Measurements from ENCODE around the gene THEMIS2. TPM values are rescaled to one million over a fixed set of nuclear protein-coding genes. Genes with fewer than 3 reads are reported as not detected.
"Not testable (repeated sequence)": the region's sequence is repeated elsewhere in the genome, so short reads cannot be mapped to it uniquely, and the experiment has no call there.

Gene THEMIS2
- polyA plus RNA-seq, 1 donor, result 2.3 TPM

GRCh38 chr1:27862671-27863537 is 9.4 kb upstream of the THEMIS2 start:
- DNase-seq, result peak; percentile 71

DNA sequence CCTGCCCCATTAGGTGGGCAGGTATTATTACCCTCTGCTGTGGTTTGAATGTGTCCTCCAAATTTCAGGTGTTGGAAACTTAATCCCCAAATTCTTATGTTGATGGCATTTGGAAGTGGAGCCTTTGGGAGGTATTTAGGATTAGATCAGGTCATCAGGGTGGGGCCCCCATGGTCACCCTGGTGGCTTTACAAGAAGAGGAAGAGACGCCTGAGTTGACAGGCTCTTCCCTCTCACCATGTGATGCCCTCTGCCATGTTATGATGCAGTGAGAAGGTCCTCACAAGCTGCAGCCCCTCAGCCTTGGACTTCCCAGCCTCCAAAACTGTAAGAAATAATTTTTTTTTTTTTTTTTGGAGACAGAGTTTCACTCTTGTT is 8.8 kb upstream of the THEMIS2 start:
- no peak for DNase-seq

DNA sequence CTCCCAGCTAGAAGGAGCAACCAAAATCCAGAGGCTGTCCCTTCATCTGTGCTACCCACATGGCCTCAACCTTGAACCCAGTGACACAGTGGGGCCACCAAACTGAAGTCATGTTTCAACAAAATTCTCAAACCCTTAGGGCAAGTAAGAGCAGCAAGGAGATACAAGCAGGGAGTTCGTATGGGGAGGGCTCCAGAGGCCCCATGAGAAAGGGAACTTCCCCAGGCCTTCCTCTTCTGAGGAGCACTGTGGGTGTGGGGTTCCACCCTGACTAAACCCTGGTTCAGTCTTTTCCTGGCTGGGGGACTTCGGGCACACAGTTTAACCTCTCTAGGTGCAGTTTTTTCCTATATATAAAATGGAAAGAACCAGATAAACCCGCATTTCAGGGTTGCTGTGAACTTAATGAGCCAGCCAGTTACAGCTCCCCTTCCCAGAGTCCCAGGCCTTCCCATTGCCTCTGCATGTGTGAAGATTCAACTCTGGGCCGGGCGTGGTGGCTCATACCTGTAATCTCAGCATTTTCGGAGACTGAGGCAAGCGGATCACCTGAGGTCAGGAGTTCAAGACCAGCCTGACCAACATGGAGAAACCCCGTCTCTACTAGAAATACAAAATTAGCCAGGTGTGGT is 8.0 kb upstream of the THEMIS2 start:
- no peak for DNase-seq

GRCh38 chr1:27865821-27866220 is 6.5 kb upstream of the THEMIS2 start:
- no peak for DNase-seq

- DNase-seq, result no peak
Measured at GRCh38 chr1:27868556-27868931, 3.8 kb upstream of the THEMIS2 start.

- DNase-seq, result no peak
Measured at GRCh38 chr1:27868932-27869718, 3.2 kb upstream of the THEMIS2 start.

- DNase-seq, result no peak
Measured at GRCh38 chr1:27869719-27870085, 2.6 kb upstream of the THEMIS2 start.

GRCh38 chr1:27871076-27871475 is 1.3 kb upstream of the THEMIS2 start:
- not testable (repeated sequence) for DNase-seq

- DNase-seq, result no peak
Measured at GRCh38 chr1:27872802-27873551, 633 bp downstream of the THEMIS2 start.

DNA sequence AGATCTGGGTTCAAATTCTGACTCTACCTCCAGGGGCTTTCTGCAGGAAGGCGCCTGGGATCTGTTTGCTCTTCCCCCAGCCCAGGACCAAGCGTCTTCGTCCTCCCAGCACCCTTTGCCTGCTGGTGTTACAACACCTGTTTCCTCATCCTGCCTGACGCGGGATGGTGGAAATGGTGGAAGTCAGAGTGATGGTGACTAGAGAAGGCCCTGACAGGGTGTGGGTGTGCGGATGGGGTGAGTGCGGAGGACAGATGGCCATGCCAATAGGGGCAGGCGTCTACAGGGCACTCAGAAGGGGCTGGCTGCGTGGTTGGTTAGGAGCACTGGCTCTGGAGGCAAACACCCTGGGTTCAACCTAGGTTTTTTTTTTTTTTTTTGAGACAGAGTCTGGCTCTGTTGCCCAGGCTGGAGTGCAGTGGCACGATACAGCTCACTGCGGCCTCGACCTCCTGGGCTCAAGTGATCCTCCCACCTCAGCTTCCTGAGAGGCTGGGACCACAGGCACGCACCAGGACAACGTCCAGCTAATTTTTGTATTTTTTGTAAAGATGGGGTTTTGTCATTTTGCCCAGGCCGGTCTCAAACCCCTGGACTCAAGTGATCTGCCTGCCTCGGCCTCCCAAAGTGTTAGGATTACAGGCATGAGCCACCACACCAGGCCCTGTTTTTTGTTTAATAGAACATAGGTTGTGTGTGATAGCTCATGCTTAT is 1.5 kb downstream of the THEMIS2 start:
- DNase-seq, result no peak

GRCh38 chr1:27876341-27877114 is 4.2 kb downstream of the THEMIS2 start:
- DNase-seq, result no peak

DNA sequence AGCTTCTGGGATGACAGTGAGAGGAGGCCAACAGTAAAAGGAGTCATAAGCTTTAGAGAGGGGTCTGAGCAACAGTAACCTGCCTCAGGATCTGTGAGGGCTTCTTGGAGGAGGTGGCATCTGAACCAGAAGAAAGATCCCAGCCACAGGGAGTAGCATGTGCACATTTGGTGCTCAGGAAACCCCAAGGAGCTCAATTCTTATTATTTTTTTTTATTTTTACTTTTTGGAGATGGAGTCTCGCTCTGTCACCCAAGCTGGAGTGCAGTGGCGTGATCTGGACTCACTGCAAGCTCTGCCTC is 4.7 kb downstream of the THEMIS2 start:
- DNase-seq, result no peak

DNA sequence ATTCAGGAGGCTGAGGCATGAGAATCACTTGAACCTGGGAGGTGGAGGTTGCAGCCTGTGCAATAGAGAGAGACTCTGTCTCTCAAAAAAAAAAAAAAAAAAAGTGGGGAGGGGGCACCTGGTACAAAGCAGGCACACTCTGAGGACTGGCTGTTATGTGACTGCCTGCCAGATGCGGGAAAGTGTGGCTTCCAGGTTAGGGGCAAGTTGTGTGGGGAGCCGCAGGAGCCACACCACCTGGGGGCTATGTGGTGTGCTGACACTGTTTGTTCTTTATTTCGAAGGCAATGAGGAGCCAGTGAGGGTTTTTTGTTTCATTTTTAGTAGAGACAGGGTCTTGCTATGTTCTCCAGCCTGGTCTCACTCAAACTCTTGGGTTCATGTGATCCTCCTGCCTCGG is 5.7 kb downstream of the THEMIS2 start:
- no peak for DNase-seq

- no peak for DNase-seq
Measured at GRCh38 chr1:27878787-27879335, 6.5 kb downstream of the THEMIS2 start.

GRCh38 chr1:27879374-27880082 is 7.2 kb downstream of the THEMIS2 start:
- DNase-seq, result no peak

DNA sequence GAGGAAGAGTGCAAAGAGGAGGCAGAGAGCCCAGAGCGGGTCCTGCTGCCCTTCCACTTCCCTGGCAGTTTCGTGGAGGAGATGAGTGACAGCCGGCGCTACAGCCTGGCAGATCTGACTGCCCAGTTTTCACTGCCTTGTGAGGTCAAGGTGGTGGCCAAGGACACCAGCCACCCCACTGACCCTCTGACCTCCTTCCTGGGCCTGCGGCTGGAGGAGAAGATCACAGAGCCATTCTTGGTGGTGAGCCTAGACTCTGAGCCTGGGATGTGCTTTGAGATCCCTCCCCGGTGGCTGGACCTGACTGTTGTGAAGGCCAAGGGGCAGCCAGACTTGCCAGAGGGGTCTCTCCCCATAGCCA is 10.2 kb downstream of the THEMIS2 start:
- DNase-seq, result no peak

GRCh38 chr1:27883536-27883935 is 11.2 kb downstream of the THEMIS2 start:
- DNase-seq, result no peak

DNA sequence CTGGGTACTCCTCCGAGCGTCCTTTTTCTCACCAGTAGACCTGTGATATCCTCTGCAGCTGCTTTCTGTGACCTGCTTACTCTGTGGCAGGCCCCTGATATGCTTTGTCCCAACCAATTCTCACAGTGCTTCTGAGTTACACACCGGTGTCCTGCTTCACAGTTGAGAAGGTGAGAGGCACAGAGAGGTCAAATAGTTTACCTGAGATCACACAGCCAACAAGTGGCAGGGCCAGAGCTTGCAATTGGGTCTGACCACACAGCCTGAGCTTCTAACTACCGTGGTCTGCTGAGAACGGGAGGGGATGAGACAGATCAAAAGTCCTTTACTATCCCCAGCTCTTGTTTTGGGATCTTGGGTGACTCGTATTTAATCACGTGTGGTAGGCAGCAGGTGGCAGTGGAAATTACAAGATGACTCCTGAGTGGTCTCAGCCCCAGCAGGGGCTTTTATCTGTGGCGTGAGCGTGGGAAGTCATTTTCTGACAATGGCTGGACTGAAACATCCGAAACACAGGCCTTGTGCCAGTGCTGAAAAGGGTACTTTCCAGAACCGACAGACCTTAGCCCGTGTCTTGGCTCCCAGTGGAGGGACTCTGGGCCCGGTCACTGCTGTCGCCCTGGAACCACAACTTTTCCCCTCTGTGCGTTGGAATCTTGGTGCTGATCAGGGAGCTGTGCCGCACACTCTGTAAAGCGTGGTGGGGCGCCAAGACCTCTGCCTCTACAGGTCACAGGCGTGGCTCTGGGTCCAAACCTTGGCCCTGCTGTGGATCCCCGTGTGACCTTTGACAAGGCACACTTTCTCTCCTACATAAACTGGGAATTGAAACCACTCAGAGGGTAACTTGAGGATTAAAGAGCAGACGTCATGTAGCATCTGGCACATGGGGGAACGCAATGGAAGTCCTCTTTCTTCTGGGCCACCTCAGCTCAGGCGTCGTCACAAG is 11.9 kb downstream of the THEMIS2 start:
- no peak for DNase-seq

GRCh38 chr1:27885114-27885528 is 12.8 kb downstream of the THEMIS2 start:
- DNase-seq, result no peak

Data from left kidney (tissue), 2 donors.